NCI-H1105 treated with DMSO at 0.1 percent for 48 hours (cell line): Measurements from ENCODE around the gene ERVH48-1.
"Not testable (repeated sequence)": the region's sequence is repeated elsewhere in the genome, so short reads cannot be mapped to it uniquely, and the experiment has no call there.

Experiments
- DNase-seq: peaks from one replicate; lab custom pipeline; 2025; lab: John Stamatoyannopoulos, UW

Gene ERVH48-1

GRCh38 chr21:42925114-42925926, at the start of gene ERVH48-1:
Gene ERVH48-1, minus strand, starts transcription at chr21:42925630. Its CDS starts 6,624 bp downstream, at chr21:42919006.
- no peak for DNase-seq

DNA sequence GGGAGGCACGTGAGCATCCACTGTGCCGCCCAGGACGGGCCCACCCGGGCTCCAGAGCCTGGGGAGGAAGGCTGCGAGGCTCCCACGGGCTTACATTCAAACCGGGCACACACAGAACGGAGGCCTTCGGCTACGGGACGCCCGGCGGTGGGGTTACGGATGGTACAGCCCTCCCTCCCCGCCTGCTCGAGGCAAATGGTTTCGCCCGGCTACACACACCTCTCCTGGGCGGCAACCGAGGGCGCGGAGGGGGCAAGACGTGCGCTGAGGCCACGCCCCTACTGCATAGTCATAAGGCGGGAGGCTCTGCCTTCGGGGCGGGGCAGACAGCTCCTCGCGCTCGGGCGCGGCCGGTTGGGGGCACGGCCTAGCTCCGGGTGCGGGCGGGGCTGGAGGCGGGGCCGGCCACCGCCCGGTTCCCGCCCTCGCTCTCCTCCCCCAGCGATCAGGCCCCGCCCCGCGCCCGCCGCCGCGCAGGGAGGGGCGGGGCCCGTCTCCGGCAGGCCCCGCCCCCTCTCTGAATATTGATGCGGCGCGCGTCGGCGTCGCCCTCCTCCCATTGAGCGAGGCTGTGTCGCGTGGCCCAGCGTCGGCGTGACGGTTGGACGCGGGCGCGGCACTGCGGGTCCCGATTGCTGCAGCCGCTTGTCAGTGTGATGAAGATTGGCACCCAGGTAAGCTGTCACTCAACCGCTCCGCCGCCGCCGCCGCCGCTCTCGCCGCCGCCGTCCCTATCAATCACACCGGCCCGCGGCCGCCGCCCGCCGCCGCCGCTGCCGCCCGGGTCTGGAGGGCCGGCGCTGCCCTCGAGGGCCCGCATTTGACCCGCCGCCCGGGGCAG, 48.8 kb upstream of the ERVH48-1 start, which contains the start of gene PKNOX1:
Gene PKNOX1 (plus strand): TSS at position 572 of the 841 bp plus-strand sequence. CDS start 29,820 bp downstream, outside the sequence.
- DNase-seq = peak; percentile 99

DNA sequence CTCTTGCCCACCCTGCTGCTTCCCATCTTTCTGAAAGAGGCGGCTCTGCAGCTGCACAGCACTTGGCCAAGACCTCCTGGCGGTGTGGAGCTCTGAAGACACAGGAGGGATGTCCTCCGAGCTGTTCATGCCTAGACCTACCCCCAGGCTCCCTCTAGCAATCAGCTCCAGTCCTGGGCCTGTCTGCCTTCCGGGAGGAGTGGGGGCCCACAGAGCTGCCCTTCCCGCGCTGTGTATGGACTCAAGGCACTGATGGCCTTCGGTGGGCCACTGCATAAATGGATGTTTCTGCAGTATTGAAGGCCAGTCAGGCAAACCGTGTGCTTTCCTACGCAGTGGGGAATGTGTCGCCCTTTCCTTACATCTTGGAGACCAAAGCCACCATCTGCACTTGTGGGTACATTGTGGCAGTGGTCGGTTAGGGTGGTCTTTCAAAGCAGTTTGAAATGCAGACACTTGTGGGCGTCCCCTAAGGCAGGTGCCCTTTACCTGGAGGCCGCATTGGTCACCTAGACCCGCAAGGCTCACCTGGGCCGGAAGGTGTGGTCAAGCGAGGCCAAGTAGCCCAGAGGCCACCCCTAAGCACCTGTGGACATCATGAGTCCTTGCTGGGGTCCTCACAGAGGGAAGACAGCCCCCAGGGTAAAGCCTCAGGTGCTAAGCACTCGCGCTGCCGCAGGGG, 48.0 kb upstream of the ERVH48-1 start:
- DNase-seq = no peak

- DNase-seq = no peak
Measured at GRCh38 chr21:42971897-42972275, 46.5 kb upstream of the ERVH48-1 start.

DNA sequence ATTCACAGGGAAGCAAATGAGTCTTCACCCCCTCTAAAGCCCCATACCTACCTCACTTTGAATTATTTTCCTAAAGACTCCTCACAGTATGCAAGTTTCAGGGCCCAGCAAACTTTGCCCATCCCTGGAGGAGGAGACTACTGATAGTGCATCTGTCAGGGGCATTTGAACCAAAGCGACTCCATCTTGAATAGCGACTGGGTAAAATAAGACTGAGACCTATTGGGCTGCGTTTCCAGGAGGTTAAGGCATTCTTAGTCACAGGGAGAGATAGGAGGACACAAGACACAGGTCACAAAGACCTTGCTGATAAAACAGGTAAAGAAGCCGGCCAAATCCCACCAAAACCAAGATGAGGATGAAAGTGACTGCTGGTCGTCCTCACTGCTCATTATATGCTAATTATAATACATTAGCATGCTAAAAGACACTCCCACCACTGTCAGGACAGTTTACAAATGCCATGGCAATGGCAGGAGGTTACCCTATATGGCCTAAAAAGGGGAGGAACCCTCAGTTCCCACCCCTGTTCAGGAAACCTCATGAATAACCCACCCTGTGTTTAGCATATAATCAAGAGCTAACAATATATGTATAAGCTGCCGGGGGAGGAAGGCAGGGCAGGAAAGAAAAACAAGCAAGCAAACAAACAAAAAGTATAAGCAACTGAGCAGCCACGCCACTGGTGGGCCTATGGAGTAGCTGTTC, 45.7 kb upstream of the ERVH48-1 start:
- no peak for DNase-seq

- no peak for DNase-seq
Measured at GRCh38 chr21:42969193-42969600, 43.8 kb upstream of the ERVH48-1 start.

- DNase-seq = not testable (repeated sequence)
Measured at GRCh38 chr21:42967616-42968015, 42.2 kb upstream of the ERVH48-1 start.

DNA sequence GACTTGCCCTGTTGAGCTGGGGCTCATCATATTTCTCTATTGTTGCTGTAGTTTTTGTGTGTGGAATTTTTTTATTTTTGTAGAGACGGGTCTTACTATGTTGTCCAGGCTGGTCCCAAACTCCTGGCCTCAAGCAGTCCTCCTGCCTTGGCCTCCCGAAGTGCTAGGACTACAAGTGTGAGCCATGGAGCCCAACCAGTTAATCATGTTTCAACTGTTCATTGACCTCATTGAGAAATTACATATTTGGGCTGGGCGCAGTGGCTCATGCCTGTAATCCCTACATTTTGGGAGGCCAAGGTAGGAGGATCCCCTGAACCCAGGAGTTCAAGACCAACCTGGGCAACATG, 39.8 kb upstream of the ERVH48-1 start:
- no peak for DNase-seq

DNA sequence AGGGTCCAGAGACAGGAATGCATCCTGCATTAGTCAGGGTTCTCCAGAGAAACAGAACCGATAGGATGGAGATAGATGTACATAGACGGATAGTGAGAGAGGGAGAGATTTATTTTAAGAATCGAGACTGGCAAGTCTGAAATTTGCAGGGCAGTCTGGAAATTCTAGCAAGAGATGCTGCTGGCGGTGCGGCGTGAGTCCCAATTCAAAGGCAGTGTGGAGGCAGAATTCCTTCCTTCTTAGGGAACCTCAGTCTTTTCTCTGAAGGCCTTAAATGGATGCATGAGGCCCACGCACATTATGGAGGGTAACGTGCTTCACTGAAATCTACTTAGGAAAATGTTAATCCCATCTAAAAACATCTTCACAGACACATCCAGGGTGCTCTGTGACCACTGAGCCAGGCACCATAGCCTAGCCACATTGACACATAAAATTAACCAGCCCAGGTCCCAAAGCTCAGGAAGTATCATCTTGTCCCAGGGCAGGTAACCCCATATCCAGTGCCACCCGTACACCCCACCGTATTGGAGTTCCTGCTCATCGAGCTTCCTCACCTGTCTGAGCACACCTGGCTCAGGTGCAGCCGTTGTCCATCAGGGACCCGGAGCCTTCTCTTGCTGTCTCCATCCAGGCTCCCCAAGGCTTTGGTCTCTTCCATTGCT, 39.2 kb upstream of the ERVH48-1 start:
- DNase-seq = no peak

GRCh38 chr21:42964086-42964485, 38.7 kb upstream of the ERVH48-1 start:
- no peak for DNase-seq

DNA sequence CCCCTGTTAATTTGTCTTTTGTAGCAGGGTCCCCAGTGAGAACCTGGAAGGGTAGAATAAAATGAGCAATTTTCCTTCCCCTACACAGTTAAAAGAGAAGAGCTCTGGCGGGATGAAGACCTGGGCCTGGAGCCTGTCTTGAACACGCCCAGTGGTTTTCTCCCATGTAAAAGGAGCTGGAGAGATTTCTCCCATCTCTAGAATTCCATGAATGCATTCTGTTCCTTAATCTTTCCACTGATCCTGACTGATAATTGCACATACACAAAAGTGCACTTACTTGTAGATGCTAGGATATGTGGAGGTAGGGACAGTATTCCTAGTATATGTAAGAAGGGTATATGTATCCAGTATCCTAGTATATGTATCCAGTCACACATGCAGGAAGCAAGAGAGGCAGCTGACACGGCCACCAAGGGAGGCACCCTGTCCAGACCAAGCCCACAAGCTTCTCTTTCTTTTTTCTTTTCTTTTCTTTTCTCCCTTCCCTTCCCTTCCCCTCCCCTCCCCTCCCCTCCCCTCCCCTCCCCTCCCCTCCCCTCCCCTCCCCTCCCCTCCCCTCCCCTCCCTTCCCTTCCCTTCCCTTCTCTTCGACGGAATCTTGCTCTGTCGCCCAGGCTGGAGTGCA, 37.1 kb upstream of the ERVH48-1 start:
- DNase-seq = no peak

DNA sequence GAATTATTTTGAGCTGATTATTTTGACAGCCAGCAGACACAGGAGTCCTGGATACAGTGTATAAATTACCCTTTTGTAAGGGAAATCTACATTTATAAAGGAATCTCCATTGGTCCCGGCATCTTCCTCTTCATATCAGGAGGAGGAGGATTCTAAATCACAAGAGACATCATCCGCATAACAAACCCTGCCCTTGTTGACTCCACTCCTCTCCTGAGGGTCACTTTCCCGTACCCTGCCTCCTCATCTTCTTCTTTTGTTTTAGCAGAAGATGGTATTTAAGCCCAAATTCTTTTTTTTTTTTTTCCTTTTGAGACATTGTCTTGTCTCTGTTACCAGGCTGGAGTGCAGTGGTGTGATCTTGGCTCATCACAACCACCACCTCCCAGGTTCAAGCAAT, 34.3 kb upstream of the ERVH48-1 start:
- DNase-seq = no peak

DNA sequence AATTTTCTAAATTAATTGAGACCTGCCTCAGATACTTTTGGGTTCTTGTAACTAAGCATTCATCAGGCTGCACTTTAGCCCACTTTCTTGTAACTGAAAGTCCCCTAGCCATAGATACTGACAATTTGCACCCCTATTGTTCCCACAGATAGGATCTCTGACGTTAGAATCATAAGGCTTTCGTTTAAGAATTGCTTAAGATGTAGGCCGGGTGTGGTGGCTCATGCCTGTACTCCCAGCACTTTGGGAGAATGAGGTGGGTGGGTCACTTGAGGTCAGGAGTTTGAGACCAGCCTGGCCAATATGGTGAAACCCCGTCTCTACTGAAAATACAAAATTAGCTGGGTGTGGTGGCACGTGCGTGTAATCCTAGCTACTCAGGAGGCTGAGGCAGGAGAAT, 32.7 kb upstream of the ERVH48-1 start:
- not testable (repeated sequence) for DNase-seq

DNA sequence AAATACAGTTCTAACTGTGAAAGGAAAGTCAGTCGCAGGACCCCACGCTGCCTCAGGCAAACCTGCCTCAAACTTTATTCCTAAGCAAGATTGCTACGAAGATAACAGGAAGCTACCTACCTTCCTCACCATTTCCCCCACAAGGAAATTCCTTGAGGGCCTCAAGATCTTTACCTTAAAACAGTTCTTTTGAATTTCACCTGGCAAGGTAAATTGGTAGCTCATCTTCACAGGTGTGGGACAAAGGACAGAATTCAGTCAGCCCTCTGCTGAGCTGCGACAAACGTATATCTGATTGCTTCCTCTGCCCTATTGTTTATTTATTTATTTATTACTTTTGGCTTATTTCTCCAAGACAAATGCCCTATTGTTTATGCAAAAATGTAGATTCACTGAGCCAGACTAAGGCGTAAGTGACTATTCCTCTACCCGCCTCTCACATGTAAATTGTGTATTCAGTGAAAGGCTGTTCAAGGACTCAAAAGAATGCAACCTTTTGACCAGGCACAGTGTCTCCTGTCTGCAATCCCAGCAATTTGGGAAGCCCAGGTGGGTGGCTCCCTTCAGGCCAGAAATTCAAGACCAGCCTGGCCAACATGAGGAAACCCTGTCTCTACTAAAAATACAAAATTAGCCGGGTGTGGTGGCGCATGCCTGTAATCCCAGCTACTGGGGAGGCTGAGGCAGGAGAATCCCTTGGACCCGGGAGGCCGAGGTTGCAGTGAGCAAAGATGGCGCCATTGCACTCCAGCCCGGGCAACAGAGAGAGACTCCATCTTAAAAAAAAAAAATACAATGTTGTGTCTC, 31.6 kb upstream of the ERVH48-1 start:
- no peak for DNase-seq

DNA sequence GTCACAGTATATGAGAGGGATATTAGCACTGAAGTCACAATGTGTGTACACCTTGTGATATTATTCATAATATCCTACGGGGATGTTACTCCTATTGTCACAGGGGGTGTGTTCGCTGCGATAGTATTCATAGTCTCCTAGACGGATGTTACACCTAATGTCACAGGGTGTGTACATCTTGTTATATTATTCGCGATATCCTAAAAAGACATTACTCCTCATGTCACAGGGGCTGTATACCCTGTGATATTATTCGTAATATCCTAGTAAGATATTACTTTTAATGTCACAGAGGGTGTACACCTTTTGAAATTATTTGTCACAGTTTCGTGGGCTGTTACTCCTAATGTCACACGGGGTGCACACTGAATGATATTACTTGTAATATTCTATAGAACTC, 25.8 kb upstream of the ERVH48-1 start:
- not testable (repeated sequence) for DNase-seq

GRCh38 chr21:42949094-42949755, 23.8 kb upstream of the ERVH48-1 start:
- not testable (repeated sequence) for DNase-seq

- no peak for DNase-seq
Measured at GRCh38 chr21:42942244-42942643, 16.8 kb upstream of the ERVH48-1 start.

DNA sequence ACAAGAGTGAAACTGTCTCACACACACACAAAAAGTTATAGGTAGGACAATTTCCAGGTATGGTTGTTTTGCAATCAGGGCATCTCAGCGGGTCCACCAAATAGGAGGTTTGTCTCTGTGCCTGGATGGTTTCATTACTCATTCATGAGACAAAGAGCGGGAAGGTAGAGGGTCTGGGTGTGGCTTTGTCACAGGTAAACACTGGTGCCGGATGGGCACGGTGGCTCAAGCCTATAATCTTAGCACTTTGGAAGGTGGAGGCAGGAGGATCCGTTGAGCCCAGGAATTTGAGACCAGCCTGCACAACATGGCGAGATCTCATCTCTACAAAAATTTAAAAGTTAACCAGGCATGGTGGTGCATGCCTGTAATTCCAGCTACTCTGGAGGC, 16.3 kb upstream of the ERVH48-1 start:
- no peak for DNase-seq
